Stimulated activated CD4-positive, alpha-beta T cell treated with anti-CD3 and anti-CD28 coated beads, Interleukin-1b, Interleukin-23, amount 100 ng/mL, for 1 hour (primary cell): ENCODE results near the gene RASL10A.

Experiments used
- DNase-seq, 2 donors: peaks; one replicate each; pipeline ENCODE4 v3.0.0-alpha.2; 2020; ENCODE audit warnings: low read depth in 2 of 2

Gene RASL10A

DNA sequence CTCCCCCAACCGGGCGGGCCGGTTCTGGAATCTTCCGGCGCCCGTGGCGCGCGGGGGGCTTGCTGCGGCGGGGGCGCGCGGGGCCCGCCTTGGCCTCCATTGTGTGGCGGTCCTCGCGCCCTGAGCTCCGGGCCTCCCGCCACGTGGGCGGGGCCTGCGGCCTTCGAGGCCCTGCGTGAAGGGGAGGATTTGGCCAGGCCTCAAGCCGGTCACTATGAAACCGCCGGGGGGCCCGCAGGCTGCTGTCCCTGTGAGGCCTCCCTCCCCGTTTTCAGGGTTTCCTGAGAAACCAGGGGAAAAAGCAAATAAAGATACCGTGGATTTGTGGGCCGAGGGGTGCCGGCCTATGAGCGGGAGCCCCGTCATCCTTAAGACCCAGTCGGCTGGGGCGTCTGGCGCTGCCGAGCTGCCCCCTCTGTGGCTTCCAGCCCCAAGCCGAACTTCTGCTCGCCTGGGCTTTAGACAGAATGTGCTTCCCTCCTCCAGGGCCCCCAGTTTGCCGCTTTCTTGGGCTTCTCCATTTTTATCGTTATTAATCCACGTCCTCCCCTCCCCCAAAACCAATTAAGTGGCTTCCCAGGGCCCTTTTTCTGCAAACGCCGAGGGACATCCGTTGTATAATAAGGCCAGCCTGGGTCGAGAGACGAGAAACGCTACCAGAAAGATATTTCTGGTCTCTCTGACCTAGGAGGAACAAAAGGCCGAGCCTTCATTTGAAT lies 46.8 kb downstream of the RASL10A start:
- no peak for DNase-seq

- peak; percentile 88 to 94 for DNase-seq
Measured at GRCh38 chr22:29267858-29268510, 47.5 kb downstream of the RASL10A start, which contains the start of the genes EWSR1 and RHBDD3. EWSR1 (plus strand) TSS chr22:29268268; CDS start chr22:29268337, 69 bp downstream. RHBDD3 (minus strand) TSS chr22:29267981; CDS start chr22:29265626, 2,355 bp downstream.

DNA sequence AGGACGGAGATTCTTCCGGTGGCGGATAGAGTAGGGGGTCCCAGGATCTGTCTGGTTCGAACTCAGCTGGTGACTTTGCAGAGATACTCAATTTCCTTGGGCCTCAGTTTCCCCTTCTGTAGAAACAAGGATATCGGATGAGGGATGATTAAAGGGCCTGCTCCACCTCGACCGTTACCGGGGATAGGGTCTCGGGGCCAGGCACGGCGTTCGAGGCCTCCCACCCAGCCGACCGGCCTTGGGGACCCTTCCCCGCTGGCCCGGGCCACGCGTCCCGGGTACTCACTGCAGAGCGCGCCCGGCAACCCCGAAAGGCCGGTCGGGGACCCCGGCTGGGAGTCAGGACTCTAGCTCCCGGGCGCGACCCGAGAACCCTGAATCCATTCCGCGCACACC lies 48.0 kb downstream of the RASL10A start:
- no peak for DNase-seq

DNA sequence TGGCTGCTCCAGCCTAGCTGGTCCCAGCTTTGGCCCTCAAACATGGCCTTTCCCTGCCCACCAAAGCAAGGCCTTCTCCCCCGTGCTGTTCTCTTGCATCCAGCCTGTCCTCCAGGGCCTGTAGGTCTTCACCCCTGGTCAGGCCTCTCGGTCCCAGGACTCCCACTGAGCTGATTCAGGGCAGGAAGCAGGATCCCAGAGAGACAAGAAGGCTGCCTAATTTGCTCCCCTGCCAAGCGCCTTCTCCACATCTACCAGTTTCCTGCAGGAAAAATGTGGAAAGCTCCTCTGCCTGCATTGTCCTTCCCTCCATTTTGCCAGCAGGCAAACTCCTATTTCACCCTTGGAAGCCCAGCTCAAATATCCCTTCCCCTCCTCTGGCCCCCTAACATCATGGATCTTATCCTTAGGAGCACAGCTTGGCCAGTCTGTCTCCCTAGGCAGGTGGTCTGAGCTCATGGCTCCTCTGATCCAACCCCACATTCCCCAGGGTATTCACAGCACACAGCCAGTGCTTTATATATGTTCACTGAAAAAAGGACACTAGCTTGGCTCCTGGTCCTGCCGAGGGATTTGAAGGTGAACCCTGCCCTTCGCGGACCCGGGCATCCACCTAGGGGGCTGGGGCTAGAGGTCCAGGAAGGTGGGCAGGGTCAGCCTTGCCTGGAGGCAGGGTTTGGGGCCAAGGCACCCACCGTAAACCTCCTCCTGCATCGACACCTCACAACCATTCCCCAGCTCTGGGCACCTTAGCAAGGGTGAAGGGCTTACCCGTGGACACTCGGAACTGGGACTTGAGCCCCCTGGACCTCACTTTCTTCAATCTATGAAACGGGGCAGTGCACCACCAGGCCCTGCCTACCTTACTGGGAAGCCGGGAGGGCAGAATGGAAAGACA lies 48.7 kb downstream of the RASL10A start:
- DNase-seq, result no peak

DNA sequence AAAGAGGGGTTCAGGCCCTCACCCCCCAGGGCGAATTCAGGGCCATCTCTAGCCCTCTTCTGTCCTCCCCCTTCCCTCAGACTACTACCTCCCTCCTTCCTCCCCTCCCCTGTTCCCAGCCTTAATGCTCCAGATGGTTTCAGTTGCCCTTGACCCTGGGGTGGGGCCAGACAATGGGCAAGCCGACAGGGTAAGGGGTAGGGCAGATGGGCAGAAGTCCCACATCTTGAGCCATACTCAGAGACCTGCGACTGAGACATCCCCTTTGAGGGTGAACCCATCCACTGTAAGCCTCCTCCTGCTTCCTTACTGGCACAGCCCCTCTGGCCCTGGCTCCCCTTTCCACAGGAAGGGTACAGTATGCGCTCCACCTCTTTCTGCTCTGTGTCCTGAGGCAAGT lies 49.6 kb downstream of the RASL10A start:
- DNase-seq, result no peak

DNA sequence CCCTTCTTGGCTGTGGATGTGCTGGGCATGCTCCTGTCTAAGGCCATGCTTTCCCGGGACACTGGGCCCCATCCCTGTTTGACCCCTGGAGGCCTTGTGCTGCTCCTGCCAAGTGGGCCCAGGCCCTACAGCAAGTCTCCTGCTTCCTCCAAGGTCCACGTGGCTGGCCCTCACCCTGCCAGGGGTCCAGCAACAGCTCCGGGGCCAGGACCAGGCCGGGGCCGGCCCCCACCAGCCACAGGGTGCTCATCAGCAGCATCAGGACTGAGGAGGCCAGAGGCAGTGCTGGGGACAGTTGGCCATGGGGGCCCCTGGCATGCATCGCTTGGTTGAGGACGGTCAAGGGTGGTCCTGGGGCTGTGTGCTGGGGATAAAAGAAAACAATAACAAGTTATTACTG lies 50.2 kb downstream of the RASL10A start:
- no peak for DNase-seq

DNA sequence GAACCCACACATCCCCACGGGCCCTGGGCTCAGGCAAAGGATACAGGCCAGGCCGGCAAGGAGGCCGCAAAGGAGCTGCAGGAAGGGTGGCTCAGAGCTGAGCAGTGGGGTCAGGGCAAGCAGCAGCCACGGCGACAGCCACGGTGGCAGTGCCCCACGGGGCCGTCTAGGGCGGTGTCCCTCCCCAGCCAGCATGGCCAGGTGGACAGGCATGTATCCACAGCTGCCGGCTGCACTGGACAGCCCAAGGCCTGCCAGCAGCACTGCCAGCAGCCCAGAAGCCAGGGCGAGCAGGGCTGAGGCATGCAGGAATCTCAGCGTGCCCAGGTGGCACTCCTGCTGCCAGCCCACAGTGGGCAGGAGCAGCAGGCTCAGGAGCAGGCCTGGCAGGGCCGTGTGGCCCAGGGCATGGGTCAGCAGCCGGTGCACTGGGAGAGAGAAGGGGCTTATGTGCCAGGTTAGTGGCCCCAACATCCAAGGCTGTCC lies 51.7 kb downstream of the RASL10A start:
- no peak for DNase-seq
